HL-60 (cell line): ENCODE results near the gene PHACTR3.

ENCODE experiments used
- DNase-seq, 2 experiments: peaks; one replicate each; pipeline ENCODE4 v3.0.0-alpha.2; 2010 to 2020; ENCODE audit warnings: low read depth in 1 of 2, low spot score in 1 of 2
- H3K27ac ChIP-seq: fragments of 250-450 bp; sonication (Bioruptor Pico); replicated peaks from 2 replicates; pipeline ENCODE4 v1.5.1; 2020; ENCODE audit warnings: mild to moderate bottlenecking, moderate library complexity
- H3K27me3 ChIP-seq: fragments of 250-450 bp; sonication (Bioruptor Pico); 2 replicates; pipeline ENCODE4 v1.5.1; 2021; ENCODE audit warnings: mild to moderate bottlenecking, moderate library complexity; ENCODE audit not compliant: insufficient read depth, poor library complexity, severe bottlenecking
- H3K4me3 ChIP-seq: replicated peaks from 2 replicates; pipeline ENCODE4 v1.5.1; 2011; ENCODE audit warnings: mild to moderate bottlenecking, control low read depth, low read length; ENCODE audit not compliant: insufficient read depth
- CTCF ChIP-seq: IDR thresholded peaks from one replicate; pipeline ENCODE4 v1.5.1; 2011; ENCODE audit warnings: low read length, control low read depth, inconsistent platforms; ENCODE audit not compliant: insufficient read depth
- GABPA ChIP-seq: IDR thresholded peaks from 2 replicates; pipeline ENCODE4 v1.6.1; 2012; ENCODE audit warnings: low read depth
- POLR2AphosphoS5 ChIP-seq: IDR thresholded peaks from 2 replicates; pipeline ENCODE4 v1.6.1; 2012; ENCODE audit warnings: low read depth
- REST ChIP-seq: IDR thresholded peaks from 2 replicates; pipeline ENCODE4 v1.6.1; 2012; ENCODE audit warnings: low read depth; ENCODE audit not compliant: insufficient replicate concordance
- SPI1 ChIP-seq: IDR thresholded peaks from 2 replicates; pipeline ENCODE4 v1.6.1; 2012; ENCODE audit warnings: low read depth, mild to moderate bottlenecking, borderline replicate concordance

The PHACTR3 gene

GRCh38 chr20:59678288-59678687 lies 73.9 kb downstream of the PHACTR3 start:
- H3K4me3 ChIP-seq, result no peak overlapping the region
- H3K27ac ChIP-seq, result no peak overlapping the region
- no peak for DNase-seq
- TF ChIP-seq POLR2AphosphoS5 (no peak), CTCF (no peak)
- H3K27me3 ChIP-seq, result no peaks in the 10 kb centered on the region

- Histone ChIP-seq H3K27ac (no peak overlapping the region), H3K27me3 (no peaks in the 10 kb centered on the region), H3K4me3 (no peak overlapping the region)
- no peak for TF ChIP-seq REST
- no peak for TF ChIP-seq GABPA
- no peak for TF ChIP-seq CTCF
- TF ChIP-seq SPI1, result no peak
- no peak for TF ChIP-seq POLR2AphosphoS5
- no peak for DNase-seq
Observed at GRCh38 chr20:59678951-59679350, 74.6 kb downstream of the PHACTR3 start.

GRCh38 chr20:59680148-59680650 lies 75.9 kb downstream of the PHACTR3 start:
- no peak for TF ChIP-seq SPI1
- Histone ChIP-seq H3K27ac (no peak overlapping the region), H3K27me3 (no peaks in the 10 kb centered on the region), H3K4me3 (no peak overlapping the region)
- DNase-seq, result no peak

- TF ChIP-seq GABPA (no peak), POLR2AphosphoS5 (no peak), REST (no peak), CTCF (no peak), SPI1 (no peak)
- Histone ChIP-seq H3K4me3 (no peak overlapping the region), H3K27ac (no peak overlapping the region), H3K27me3 (no peaks in the 10 kb centered on the region)
- no peak for DNase-seq
Observed at GRCh38 chr20:59680852-59681251, 76.5 kb downstream of the PHACTR3 start.
